ENCODE results near the gene LRG1. TPM values are rescaled to one million over a fixed set of nuclear protein-coding genes. Genes with fewer than 3 reads are reported as not detected.

Gene LRG1
- total and polyA plus RNA-seq, 10 of the 15 experiments (the other 5 are each of a cell fraction or from before 2014, with no cell fraction given) = 0.29 to 4.7 (median 0.58) TPM

DNA sequence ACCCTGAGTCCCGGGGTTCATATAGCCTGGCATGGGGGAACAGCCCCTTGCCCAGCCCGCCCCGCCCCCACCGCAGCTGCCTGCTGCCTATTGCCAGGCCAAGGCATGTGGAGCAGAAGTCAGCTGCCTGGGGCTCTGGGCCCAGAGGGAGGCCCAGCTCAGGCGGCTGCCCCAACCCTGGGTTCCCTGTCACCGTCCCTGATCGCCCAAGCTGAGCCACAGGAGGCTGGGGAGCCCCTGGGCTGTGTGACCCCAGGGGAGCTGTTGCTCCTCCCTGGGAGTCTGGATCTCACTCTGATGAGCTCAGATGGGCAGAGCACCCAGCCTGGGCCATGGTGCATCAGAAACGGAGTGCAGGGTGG is 22.9 kb downstream of the LRG1 start (continued):
- TF ChIP-seq ESRRA (IDR thresholded peaks at IDR 0.05; ENCODE audit: low read length) (no peak), CREM (IDR thresholded peaks at IDR 0.05; ENCODE audit: low read depth) (no peak), HDGF (IDR thresholded peaks at IDR 0.05) (no peak), RUNX3 (IDR thresholded peaks at IDR 0.05; ENCODE audit: low read length) (no peak), NR2F1 (conservative IDR thresholded peaks at IDR 0.05) (no peak)

DNA sequence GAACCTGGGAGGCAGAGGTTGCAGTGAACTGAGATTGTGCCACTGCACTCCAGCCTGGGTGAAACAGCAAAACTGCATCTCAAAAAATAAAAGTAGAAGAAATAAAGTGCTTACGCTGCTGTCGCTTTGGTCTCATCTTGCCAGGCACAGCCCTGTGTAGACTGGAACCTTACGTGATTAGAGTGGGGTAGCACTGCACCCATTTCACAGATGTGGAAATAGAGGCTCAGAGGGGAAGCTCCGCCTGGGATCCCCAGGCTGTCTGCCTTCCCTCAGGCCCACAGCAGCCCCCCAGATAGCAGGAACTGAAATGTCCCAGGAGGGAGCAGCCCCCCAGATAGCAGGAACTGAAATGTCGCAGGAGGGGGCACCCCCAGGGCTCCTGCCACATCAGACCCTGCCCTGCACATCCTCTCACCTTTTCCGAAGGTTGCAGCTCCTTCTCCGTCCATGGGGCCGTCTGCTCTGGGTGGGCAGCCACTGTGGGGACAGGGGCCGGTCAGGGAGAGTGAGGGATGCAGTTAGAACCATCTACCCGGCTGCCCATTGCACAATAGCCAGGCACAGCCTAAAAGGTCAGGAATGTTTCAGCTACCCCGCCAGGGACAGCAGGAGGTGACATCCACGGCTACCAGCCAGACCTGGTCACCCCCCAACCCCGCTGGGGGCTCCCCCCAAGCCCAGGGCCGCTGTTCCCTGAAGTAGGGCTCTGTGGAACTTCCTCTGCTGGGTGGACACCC is 23.5 kb downstream of the LRG1 start:
- no peak overlapping the region for H3K9ac ChIP-seq (ENCODE audit: control insufficient read depth, insufficient read depth, low read length)
- H3K36me3 ChIP-seq (ENCODE audit: control insufficient read depth in 2 of 2, insufficient read depth in 2 of 2, low read length in 1 of 2) = no peaks in the 10 kb centered on the region
- H3K4me1 ChIP-seq (ENCODE audit: control insufficient read depth, insufficient read depth, low read length) = no peaks in the 10 kb centered on the region
- H3K9me3 ChIP-seq (replicated peaks; ENCODE audit: control insufficient read depth, insufficient read depth, low read length) = no peaks in the 10 kb centered on the region
- in situ Hi-C loops (cut with MboI) = no loop called here
- 12% methylated on average over 14 of the region's 14 CpGs for WGBS (ENCODE audit: insufficient coverage, insufficient replicate concordance, low lambda C conversion rate, missing lambda C conversion rate)
- intact Hi-C loops (cut with micrococcal nuclease; ENCODE audit: unreplicated experiment) = no loop called here
- no peak overlapping the region for H3K4me2 ChIP-seq (ENCODE audit: control insufficient read depth, insufficient read depth)
- ChIA-PET SMC1A (ENCODE audit: uncharacterized antibody, unreplicated experiment) (no interaction called here), POLR2A (no interaction called here), CTCF (interaction anchor here (0.8 to 1.4 kb wide), 3 partner anchors 8 to 21 kb away, joined by 3 to 5 read pairs (median 3); no protein-coding TSS in a partner anchor), RAD21 (ENCODE audit: unreplicated experiment) (no interaction called here)
- no peak for DNase-seq (ENCODE audit: low read depth, low spot score)
- H3K27ac ChIP-seq (ENCODE audit: control insufficient read depth, insufficient read depth) = no peak overlapping the region
- ATAC-seq = no peak
- no TSS peak for BruUV-seq (replicated peaks)
- TF ChIP-seq, protein P1, sequence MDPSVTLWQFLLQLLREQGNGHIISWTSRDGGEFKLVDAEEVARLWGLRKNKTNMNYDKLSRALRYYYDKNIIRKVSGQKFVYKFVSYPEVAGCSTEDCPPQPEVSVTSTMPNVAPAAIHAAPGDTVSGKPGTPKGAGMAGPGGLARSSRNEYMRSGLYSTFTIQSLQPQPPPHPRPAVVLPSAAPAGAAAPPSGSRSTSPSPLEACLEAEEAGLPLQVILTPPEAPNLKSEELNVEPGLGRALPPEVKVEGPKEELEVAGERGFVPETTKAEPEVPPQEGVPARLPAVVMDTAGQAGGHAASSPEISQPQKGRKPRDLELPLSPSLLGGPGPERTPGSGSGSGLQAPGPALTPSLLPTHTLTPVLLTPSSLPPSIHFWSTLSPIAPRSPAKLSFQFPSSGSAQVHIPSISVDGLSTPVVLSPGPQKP (IDR thresholded peaks at IDR 0.05; ENCODE audit: low read depth, low read length) = no peak
- TF ChIP-seq BMI1 (IDR thresholded peaks at IDR 0.05; ENCODE audit: borderline replicate concordance) = no peak
- no peak for TF ChIP-seq CHD4 (IDR thresholded peaks at IDR 0.05)
- no peak for TF ChIP-seq MEF2A (IDR thresholded peaks at IDR 0.05; ENCODE audit: insufficient read depth, low read depth, low read length)
- TF ChIP-seq STAT3 (IDR thresholded peaks at IDR 0.05; ENCODE audit: low read depth, low read length) = no peak
- TF ChIP-seq MYB (IDR thresholded peaks at IDR 0.05; ENCODE audit: borderline replicate concordance, low read depth, low read length) = no peak
- H3K27me3 ChIP-seq (replicated peaks in 1 of 2; ENCODE audit: control insufficient read depth in 2 of 2, insufficient read depth in 2 of 2, low read length in 1 of 2) = no peaks in the 10 kb centered on the region
- FAIRE-seq = no peak
- no peak overlapping the region for H2AFZ ChIP-seq (ENCODE audit: control insufficient read depth, low read depth, low read length)
- no peaks in the 10 kb centered on the region for H3K79me2 ChIP-seq (ENCODE audit: control insufficient read depth, insufficient read depth, low read length)
- no peaks in the 10 kb centered on the region for H4K20me1 ChIP-seq (ENCODE audit: control insufficient read depth, insufficient read depth)
- no peak overlapping the region for H3K4me3 ChIP-seq
